ENCODE data around the gene POM121. TPM values are rescaled to one million over a fixed set of nuclear protein-coding genes. Genes with fewer than 3 reads are reported as not detected.
"Not testable (repeated sequence)": the region's sequence is repeated elsewhere in the genome, so short reads cannot be mapped to it uniquely, and the experiment has no call there.

POM121 gene
- total and polyA plus RNA-seq, 10 of the 15 experiments (the other 5 are each of a cell fraction or from before 2014, with no cell fraction given): 2.4 to 65.7 (median 14.1) TPM

DNA sequence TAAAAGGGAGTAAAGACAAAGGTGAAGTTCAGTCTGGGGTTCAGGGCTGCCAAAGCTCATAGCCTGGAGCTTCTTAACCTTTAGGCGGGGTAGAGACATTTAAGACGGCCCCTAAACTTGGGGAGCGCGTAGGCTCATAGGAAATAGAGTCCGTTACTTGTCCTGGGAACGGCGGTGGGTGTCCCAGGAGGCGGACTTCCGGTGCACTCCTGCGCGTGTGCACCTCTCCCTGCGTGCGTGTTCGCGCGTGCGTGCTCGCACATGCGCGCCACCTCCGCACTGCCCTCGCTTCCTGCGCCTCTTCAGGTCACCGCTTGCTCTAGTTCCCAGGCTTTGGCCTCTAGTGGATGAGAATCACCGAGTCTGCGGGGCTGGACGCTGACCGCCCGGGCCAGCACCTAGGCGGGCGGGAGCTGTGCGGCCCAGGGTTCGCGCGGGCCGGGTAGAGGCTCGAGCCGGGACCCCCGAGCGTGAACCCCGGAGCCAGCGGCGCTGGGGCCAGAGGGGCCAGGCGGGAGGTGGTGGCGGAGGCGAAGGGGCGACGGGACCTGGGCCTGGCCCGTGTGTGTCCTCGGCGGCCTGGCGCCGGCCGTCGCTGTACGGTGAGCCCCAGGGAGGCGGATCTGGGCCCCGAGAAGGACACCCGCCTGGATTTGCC lies 45.7 kb upstream of the POM121 start (continued):
- TF ChIP-seq TAF1 (IDR thresholded peaks at IDR 0.05; ENCODE audit: borderline replicate concordance, low read depth, low read length) (peak; percentile 62; the same call in 1 of the 2 replicates), DPF2 (IDR thresholded peaks at IDR 0.05) (0 out of 2 replicates have a peak, but pooled peaks have one; percentile 12), ZNF687 (IDR thresholded peaks at IDR 0.05) (peak; percentile 82), POLR2A (IDR thresholded peaks at IDR 0.05; ENCODE audit: low read depth, low read length) (peak; percentile 72), IRF3 (IDR thresholded peaks at IDR 0.05) (peak; percentile 52; the same call in 1 of the 2 replicates)

DNA sequence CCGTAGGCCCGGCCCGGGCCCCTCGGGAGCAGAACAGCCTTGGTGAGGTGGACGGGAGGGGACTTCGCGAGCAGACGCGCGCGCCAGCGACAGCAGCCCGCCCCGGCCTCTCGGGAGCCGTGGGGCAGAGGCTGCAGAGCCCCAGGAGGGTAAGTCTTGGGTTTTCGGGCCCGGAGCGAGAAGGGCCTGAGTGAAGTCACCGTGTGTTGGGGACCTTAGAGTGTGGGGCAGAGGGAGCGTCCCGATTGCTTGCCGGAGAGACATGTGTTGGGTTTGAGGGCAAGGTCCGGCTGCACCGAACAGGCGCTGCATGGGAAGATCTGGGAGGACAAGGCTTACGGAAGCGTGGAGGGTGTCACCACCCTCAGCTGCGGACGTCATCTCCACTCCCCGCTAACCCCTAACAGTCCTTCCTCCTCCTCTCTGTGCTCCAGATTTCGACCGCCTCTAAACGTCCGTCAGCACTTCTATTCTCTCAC lies 45.1 kb upstream of the POM121 start:
- TF ChIP-seq HDGF (IDR thresholded peaks at IDR 0.05) (0 out of 2 replicates have a peak, but pooled peaks have one; percentile 35), CREB1 (IDR thresholded peaks at IDR 0.05; ENCODE audit: low read depth) (peak; percentile 77; the same call in 1 of the 2 replicates), ATF7 (IDR thresholded peaks at IDR 0.05; ENCODE audit: low read depth) (peak; percentile 37; the same call in 1 of the 2 replicates), SMAD5 (IDR thresholded peaks at IDR 0.05; ENCODE audit: low read depth) (0 out of 2 replicates have a peak, but pooled peaks have one; percentile 13), POLR2A (IDR thresholded peaks at IDR 0.05; ENCODE audit: low read depth, low read length) (peak; percentile 54; the same call in 1 of the 2 replicates), POLR2AphosphoS5 (IDR thresholded peaks at IDR 0.05; ENCODE audit: low read length) (peak; percentile 36; the same call in 1 of the 2 replicates)
- TF ChIP-seq, protein P1, sequence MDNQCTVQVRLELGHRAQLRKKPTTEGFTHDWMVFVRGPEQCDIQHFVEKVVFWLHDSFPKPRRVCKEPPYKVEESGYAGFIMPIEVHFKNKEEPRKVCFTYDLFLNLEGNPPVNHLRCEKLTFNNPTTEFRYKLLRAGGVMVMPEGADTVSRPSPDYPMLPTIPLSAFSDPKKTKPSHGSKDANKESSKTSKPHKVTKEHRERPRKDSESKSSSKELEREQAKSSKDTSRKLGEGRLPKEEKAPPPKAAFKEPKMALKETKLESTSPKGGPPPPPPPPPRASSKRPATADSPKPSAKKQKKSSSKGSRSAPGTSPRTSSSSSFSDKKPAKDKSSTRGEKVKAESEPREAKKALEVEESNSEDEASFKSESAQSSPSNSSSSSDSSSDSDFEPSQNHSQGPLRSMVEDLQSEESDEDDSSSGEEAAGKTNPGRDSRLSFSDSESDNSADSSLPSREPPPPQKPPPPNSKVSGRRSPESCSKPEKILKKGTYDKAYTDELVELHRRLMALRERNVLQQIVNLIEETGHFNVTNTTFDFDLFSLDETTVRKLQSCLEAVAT (IDR thresholded peaks at IDR 0.05): peak; percentile 31; the same call in 1 of the 2 replicates
- Histone ChIP-seq H3K4me3 (peak overlapping the region; percentile 99), H3K27ac (ENCODE audit: control insufficient read depth, insufficient read depth) (peak overlapping the region; percentile 69), H2AFZ (ENCODE audit: control insufficient read depth, low read depth, low read length) (peak overlapping the region; percentile 44), H3K4me2 (ENCODE audit: control insufficient read depth, insufficient read depth) (peak overlapping the region; percentile 30), H3K9ac (ENCODE audit: control insufficient read depth, insufficient read depth, low read length) (peak overlapping the region; percentile 80), H3K79me2 (ENCODE audit: control insufficient read depth, insufficient read depth, low read length) (peaks cover 17% of the 10 kb centered on the region)
- intact Hi-C loops (cut with micrococcal nuclease; ENCODE audit: unreplicated experiment): loop anchor here (2.0 kb wide), 1 partner anchor 51 kb away; the partner anchor contains the start of gene TYW1B
- DNase-seq (ENCODE audit: low read depth, low spot score); H3K4me1 ChIP-seq (ENCODE audit: control insufficient read depth, insufficient read depth, low read length); FAIRE-seq; in situ Hi-C loops (cut with MboI); POLR2A ChIA-PET; CTCF ChIA-PET; H3K36me3 ChIP-seq (ENCODE audit: control insufficient read depth in 2 of 2, insufficient read depth in 2 of 2, low read length in 1 of 2); RAD21 ChIA-PET (ENCODE audit: unreplicated experiment); H3K27me3 ChIP-seq (replicated peaks in 1 of 2; ENCODE audit: control insufficient read depth in 2 of 2, insufficient read depth in 2 of 2, low read length in 1 of 2); H3K9me3 ChIP-seq (replicated peaks; ENCODE audit: control insufficient read depth, insufficient read depth, low read length); BruUV-seq (replicated peaks); SMC1A ChIA-PET (ENCODE audit: uncharacterized antibody, unreplicated experiment); H4K20me1 ChIP-seq (ENCODE audit: control insufficient read depth, insufficient read depth): not testable (repeated sequence)
- under 1% methylated on average over 22 of the region's 35 CpGs for WGBS (ENCODE audit: insufficient coverage, insufficient replicate concordance, low lambda C conversion rate, missing lambda C conversion rate)
- ATAC-seq: peak; percentile 56

Measured in GM12878 (cell line).